Stimulated activated CD4-positive, alpha-beta T cell treated with anti-CD3 and anti-CD28 coated beads, Interleukin-1b, Interleukin-23, amount 100 ng/mL, for 48 hours (primary cell): ENCODE data around the gene DNER.
"Not testable (repeated sequence)": the region's sequence is repeated elsewhere in the genome, so short reads cannot be mapped to it uniquely, and the experiment has no call there.

Experiments used
- DNase-seq: peaks from one replicate; pipeline ENCODE4 v3.0.0-alpha.2; 2020

Gene DNER

DNA sequence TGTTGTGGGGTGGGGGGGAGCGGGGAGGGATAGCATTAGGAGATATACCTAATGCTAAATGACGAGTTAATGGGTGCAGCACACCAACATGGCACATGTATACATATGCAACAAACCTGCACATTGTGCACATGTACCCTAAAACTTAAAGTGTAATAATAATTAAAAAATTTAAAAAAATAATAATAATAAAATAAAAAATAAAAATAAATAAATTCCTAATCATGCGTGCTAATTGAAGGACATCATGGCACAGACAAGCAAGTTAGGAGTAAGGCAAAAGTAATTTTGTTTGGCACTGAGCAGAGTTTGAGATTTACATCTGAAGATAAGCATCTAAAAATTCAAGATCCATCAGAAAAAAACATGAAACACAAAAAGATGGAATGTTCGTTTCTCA lies 100.3 kb downstream of the DNER start:
- DNase-seq: not testable (repeated sequence)

DNA sequence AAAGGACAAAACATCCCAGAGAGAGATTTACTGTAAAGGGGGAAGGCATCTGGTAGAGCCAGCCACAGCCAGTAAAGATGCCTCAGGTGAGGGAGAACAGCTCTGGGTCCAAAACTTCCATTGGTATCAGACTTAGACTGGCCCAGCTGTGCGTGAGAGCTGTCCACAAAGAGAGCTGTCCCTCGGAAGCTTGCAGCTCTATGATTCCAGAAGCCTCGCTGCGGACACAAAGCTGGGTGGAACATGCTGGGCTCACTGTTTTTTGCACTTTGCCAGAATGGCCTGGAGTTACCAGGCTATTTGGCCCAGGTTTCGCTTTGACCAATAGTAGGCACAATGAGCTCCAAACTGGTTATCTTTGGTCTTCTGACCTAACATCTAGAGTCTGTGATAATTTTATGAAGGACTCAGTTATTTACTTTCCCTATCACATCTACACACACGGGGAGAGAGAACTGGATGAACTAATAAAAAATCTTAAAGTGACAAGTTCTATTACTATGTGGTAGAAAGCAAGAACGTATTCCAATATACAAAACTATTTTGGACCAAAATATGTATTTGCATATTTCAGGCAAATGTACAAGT lies 101.9 kb downstream of the DNER start:
- no peak for DNase-seq

DNA sequence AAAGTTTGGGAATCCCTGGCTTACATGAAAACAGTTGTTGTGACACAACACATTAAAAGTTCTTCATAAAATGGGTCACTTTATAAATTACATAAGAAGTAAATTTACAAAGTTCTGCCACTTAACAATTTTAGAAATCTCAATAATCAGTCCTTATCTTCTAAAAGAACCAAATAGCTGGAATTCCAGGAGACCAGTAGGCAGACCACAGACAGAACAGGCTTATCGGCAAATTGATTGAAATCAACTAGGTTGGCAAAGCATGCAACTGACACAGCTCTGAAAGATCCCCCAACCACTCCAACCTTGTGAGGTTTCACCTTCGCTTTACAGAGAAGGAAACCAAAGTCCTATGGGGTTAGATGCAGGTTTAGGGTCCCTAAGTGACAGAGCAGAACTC lies 103.0 kb downstream of the DNER start:
- no peak for DNase-seq

DNA sequence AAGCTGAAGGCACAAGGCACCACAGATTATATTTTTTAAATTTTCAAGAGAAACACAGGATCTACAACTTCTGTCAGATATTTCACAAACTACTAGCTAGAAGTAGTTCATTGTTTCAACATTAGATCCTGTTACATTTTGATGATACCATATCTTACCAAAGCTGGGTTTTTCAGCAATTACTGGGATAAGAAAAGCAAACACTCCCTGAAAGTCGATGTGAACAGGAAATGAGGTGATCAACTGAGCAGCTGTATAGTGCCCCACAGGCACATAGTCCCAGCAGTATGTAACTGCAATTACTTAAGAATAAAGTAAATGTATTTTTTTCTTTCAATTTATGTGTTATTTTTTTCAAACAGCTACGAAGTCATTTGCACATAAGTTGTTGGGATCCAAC lies 103.5 kb downstream of the DNER start:
- no peak for DNase-seq

DNA sequence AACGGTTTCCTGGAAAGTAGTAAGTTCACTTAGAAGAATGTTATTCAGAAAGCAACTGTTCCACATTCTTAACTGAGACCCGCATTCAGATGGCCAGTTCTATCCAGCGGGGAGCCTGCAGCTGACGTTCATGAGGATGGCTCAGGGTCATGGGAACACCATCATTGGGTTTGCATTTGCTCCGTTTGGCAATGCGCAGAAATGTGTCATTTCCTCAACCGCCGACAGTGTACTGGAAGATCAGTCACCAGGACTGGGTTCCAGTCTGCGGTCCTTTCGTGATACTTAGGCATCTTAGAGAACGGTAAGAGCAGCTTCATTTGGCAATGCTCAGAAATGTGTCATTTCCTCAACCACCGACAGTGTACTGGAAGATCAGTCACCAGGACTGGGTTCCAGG lies 104.0 kb downstream of the DNER start:
- no peak for DNase-seq

DNA sequence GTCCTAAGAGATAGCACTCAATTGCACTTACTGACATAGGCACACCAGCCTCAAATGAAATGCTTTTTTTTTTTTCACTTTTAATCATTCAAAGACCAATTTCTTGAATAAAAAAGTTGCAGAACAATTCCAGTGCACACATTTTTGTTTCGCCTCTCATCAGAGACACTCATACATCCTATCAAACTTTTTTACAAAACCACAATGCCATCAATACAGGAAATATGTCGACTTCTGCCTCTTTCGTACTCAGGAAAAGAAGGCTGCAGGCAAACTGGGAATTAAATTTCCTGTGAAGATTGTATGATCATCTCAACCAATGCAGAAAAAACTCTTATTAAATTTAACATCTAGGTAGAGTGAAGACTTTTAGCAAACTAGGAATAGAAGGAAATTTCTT lies 112.4 kb downstream of the DNER start:
- DNase-seq: no peak

DNA sequence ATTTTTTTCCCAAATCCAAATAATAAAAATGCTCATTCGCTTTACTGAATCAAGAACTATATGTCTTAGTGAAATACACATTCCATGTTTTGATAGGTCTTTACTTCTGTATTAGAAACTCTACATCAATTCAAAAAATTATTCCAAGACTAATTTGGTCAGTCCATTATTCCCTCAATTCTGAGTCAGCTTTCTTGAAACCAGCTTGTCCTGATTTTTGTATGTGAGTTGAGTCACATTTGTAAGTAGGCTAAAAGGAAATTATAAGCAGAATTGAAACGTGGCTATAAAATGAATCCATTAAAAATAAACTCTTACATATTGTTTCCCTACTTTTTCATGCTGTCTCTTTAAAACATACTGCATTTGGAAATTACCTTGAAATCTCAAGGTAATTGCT lies 113.0 kb downstream of the DNER start:
- DNase-seq: no peak

DNA sequence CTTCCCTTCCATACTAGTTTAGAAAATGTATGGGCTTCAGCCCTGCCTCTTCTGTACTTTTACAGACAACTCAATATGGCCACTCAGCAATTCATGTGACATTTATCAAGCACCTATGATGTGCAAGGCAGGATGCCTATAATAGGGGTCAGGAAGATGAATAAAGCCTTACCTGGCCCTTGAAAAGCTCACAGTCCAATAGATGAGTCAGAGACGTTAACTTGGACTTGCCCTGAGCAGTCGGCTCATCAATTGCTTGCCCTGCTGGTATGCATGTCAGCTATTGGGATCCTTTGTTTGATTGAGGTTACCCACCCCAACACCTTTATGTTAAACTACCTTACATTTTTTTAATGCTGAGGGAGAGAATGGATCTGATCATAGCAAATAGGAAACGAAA lies 116.1 kb downstream of the DNER start:
- no peak for DNase-seq

DNA sequence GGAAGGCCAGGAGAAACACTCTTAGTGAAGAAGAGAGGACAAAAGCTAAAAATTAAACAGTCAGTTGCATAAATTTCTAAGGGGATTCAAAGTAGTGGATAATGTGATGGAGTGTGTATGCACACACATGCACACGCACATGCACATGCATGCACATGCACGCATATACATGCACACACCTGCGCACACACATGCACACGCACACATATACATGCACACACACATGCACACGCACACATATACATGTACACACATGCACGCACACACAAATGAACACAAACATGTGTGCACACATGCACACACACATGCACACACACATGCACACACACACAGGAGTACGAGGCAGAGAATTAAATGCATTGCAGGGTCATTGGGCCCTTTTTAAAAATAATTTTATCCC lies 117.6 kb downstream of the DNER start:
- DNase-seq: no peak

DNA sequence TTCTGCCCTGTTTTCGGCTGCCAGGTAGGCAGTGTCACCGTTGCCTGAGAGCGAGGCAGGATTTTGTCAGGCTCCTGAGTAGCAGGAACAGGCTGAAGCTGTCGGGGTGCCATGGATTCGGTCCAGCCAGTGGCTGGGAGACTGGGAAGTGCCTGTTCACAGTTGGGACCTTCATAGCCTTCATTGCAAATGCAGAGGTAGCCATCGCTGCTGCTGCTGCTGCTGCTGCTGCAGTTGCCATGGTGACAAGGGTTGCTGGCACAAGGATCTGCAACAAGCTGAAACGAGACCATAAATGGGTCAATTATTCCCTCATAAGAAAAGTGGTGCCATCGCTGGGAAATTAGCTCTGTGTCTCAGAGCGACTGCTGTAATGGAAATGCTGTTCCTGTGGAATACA lies 122.7 kb downstream of the DNER start:
- DNase-seq: no peak

DNA sequence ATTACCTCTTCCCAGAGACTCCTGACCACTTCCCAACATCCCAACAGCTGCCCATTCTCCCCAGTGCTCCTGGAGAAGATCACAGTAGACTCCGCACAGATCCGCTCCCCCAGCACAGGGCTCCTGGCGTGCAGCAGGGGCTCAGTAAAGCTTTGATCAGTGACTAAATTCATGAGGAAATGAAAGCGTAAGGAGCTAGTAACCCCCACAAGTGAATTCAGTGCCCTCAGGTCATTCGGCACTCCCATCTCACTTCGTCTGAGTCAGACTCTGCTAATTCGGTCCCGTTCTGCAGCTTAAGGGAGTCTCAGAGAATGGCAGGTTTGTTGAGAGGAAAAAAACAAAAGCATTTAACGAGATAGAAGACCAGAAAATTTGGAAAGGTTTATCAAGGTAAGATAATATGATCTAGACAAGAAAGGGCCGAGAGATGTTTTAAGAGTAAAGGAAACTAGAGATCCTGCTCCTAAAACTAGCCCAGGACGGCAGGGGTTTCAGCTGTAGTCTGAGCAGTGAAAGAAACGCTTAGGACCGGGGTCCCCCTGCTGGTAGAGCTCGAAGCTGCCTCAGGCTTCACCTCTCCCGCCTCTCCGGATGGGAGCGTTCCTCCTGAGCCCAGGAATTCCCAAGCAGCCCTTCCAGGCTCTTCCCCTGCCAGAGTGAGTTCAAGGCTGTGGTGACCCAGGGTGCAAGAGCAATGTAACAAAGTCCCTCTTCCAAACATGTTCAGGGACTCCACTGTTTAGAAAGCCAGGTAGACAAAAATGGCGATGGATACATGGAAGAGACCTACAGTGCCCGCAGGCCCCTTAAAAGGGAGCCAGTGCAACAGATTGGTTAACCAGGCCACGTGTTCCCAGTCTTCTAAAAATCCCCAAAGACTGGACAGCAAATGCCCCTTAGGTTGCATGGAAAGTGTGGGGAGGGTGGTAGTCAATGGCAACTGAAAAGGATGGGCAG lies 127.3 kb downstream of the DNER start:
- DNase-seq: peak; percentile 14

DNA sequence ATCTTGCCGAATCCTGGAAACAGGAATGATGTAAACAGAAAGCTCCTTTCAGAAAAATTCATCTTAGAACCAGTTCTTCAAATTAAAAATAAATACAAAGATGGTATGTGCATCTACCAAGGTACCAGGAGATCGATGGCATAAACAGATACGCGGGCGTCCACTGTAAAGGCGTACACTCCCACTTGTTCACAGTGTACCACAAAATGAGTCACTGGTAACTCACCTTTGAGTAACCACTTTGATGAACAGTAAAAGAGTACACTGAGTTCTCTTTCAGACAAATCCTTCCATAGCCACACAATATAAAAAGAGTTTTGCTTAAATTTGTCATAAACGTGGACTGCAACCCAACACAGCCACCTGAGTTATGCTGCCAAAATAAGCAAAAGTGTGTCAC lies 128.3 kb downstream of the DNER start:
- no peak for DNase-seq

DNA sequence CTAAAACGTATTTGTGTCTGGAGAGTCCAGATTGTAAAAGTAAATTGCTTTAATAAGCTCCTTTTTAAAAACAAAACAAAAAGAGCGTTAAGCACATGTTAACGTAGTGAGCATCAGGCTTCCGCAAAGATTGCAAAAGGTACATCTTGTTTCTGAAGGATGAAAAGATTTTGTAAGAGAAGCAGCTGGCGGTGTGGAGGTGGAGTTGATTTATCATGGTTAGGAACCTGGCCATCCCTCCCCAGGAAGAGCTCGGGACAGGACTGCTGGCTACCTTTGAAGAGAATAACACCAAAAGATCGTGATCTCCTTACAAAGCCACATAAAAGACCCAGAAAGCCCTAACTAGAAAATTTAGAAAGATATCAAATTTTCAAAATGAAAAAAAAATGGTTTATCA lies 132.2 kb downstream of the DNER start:
- no peak for DNase-seq

DNA sequence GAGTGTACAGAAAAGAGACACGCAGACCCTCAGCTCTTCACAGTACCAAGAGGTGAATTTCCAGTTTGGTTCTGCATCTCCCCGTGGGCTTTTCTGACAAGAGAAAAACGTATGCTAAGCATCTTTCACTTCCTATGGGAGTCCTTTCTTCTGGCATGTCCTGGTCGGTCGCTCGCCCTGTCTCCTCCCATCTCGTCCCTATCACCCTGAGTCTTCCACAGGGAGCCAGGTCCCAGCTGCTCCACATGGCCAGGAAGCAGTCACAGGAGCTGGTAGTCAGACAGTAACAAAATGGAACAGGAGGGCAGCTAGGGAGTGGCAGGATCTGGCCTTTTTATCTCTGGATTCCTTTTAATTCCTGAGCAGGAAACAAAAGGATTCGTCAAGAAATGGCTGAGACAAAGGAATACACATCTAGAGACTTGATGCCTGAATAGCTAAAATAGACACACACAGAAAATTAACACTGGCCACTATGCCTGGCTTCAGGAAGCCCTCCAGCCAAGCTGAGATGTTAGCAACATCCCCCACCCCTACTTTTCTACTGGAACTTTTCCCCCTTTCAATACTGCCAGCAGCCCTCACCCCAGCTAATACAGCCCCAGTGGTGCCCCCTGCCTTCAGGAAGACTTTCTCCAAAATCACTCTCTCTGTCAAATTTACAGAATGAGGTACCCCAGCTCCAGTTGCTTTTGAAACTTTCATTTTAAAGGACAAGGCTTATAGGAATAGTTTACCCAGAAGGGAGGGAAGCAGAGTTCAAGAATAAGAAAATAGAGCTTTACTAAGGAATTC lies 136.1 kb downstream of the DNER start:
- DNase-seq: no peak

DNA sequence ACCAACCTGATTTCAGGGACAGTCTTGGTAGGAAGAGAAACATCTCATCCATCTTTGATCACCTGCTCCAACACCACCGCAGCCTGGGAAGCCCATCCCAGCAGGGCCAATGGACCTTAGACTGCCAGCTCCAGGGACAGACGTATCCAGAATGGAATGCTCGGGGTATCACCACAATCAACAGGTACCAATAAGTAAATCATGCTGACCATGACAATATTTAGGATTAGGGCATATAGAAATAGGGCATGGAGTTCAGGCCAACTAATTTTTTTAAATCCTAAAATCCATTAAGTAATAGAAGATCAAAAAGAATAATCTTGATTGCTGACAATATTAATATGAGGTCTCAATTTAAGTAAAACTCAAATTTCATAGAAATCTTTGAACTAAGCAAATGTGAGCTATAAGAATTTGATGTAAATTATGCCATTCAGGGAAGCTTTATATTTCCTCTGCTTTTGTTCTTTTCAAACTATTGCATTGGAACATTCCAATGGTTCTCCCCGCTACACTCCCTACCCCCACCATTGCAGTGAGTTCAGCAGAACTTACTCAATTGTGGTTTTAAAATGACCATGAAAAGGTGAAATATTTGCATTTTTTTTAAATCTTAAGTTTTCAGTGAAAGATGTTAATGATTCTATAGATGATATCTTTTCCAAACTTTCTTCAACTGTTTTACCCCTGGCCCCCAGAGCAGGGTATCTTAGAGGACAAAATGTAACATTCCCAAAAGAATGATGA lies 138.6 kb downstream of the DNER start:
- no peak for DNase-seq

DNA sequence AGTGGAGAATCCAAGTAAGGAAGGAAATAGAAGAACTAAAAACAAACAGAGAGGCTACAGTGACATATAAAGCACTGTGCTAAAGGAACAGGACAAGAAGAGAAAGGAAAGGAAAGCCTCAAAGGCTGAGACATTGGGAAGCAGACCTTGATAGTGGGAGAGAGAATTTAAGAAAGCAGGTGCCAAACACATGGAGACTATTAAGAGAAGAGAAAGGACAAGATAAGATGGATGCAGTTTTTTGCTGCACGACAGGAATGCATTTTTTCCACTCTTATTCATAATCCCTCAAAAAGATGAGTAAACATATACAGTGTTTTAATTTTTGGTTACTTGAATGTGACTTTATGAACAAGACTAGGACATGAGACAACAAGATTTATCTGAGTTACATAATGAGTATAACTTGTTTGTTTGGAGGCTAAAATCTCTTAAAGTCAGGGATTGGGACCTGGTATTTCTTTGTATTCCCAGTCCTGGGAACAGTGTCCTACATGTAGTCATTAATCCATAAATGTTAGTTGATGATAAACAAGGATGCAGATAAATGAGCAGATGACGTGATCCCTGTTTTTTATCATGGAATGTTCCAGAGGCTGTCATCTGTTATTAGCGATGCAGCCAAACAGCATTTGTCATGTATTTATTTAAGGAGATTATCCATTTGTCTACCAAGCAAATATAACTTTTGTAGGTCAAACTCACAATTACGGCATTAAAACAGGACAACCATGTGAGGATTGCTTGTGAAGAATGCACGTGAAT lies 141.7 kb downstream of the DNER start:
- no peak for DNase-seq

DNA sequence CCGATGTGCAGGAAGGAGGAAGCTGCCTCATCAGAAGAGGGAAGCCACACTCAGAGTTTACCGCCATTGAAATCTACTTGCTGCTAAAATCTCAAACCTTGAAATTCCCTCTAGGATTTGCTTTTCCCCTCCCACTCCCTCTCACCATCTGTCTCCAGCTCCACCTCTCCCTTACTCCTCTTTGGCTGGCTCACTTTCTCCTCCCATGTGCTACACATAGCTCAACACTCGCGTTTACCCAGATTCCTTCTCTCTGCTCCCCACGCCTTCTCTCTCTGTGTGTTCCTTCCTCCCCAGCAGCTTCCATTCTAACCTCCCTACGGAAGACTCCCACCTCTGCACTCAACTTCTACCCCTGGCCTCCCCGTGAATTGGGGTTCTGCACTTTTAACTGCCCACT lies 143.1 kb downstream of the DNER start:
- DNase-seq: no peak

DNA sequence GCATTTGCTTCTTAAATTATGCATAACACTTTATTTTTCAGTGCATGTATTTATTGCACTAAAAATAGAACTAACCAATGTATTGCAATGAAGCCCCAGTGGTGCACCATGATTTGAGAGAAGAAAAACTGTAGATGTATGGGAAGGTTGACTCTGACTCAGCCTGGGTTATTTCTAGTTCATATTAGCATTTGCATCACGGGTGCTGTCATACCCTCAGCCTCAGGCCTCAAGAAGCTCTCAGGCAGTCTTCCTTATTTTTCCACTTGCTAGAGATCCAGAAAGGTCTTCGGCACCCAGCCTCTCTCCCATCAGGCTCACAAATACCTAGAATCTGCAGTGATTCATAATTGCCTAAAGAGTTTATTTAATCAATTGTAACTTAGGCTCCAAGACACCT lies 148.0 kb downstream of the DNER start:
- DNase-seq: no peak

DNA sequence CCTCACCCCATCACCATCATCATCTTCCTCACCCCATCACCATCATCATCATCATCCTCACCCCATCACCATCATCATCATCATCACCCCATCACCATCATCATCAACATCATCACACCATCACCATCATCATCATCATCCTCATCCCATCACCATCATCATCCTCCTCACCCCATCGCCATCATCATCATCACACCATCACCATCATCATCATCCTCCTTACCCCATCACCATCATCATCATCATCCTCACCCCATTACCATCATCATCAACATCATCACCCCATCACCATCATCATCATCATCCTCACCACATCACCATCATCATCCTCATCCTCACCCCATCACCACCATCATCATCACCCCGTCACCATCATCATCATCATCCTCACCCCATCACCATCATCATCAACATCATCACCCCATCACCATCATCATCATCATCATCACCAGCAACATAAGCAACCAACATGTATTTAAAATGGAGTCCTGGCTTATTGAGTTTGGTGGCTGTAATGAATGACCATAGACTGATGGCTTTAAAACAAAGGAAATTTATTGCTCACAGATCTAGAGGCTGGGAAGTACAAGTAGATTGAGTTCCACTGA lies 150.0 kb downstream of the DNER start:
- DNase-seq: no peak

DNA sequence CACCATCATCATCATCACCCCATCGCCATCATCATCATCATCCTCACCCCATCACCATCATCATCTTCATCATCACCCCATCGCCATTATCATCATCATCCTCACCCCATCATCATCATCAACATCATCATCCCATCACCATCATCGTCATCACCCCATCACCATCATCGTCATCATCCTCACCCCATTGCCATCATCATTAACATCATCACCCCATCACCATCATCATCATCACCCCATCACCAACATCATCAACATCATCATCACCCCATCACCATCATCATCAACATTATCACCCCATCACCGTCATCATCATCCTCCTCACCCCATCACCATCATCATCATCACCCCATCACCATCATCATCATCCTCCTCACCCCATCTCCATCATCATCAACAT lies 151.0 kb downstream of the DNER start:
- DNase-seq: no peak

DNA sequence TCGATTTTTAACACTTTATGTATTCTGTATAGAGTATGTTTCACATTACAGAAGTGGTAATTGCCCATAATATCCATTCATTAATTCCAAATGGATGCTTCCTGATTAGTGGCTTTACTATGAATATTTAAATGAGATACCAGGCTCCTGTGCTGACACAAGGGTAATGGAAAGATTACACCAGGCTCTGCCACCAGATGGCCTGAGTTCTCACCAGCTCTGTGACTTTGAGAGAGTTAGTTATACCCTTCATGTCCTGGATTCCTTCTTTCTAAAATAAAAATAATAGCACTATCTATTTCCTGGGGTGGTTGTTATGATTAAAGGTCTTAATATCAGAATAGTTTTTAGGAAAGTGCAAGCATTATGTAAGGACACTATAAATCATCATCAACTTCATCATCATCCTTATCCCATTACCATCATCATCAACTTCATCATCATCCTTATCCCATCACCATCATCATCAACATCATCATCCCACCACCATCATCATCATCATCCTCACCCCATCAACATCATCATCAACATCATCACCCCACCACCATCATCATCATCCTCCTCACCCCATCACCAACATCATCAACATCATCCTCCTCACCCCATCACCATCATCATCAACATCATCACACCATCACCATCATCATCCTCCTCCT lies 151.8 kb downstream of the DNER start:
- no peak for DNase-seq
